ENCODE results near the gene OR6J1.
"Not testable (repeated sequence)": the region's sequence is repeated elsewhere in the genome, so short reads cannot be mapped to it uniquely, and the experiment has no call there.

DNA sequence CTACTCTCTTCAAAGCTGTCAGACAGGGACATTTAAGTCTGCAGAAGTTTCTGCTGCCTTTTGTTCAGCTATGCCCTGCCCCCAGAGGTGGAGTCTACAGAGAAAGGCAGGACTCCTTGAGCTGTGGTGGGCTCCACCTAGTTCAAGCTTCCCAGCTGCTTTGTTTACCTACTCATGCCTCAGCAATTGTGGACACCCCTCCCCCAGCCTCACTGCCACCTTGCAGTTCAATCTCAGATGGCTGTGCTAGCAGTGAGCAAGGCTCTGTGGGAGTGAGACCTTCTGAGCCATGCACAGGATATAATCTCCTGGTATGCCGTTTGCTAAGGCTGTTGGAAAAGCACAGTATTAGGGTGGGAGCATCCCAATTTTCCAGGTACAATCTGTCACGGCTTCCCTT is 33.4 kb upstream of the OR6J1 start:
- TF ChIP-seq, protein P1, sequence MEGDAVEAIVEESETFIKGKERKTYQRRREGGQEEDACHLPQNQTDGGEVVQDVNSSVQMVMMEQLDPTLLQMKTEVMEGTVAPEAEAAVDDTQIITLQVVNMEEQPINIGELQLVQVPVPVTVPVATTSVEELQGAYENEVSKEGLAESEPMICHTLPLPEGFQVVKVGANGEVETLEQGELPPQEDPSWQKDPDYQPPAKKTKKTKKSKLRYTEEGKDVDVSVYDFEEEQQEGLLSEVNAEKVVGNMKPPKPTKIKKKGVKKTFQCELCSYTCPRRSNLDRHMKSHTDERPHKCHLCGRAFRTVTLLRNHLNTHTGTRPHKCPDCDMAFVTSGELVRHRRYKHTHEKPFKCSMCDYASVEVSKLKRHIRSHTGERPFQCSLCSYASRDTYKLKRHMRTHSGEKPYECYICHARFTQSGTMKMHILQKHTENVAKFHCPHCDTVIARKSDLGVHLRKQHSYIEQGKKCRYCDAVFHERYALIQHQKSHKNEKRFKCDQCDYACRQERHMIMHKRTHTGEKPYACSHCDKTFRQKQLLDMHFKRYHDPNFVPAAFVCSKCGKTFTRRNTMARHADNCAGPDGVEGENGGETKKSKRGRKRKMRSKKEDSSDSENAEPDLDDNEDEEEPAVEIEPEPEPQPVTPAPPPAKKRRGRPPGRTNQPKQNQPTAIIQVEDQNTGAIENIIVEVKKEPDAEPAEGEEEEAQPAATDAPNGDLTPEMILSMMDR (IDR thresholded peaks at IDR 0.05; ENCODE audit: insufficient read depth, low read length) = not testable (repeated sequence)
- not testable (repeated sequence) for TF ChIP-seq POLR2AphosphoS5, GABPA (IDR thresholded peaks at IDR 0.05; ENCODE audit: low read depth)
- TF ChIP-seq, protein P2, sequence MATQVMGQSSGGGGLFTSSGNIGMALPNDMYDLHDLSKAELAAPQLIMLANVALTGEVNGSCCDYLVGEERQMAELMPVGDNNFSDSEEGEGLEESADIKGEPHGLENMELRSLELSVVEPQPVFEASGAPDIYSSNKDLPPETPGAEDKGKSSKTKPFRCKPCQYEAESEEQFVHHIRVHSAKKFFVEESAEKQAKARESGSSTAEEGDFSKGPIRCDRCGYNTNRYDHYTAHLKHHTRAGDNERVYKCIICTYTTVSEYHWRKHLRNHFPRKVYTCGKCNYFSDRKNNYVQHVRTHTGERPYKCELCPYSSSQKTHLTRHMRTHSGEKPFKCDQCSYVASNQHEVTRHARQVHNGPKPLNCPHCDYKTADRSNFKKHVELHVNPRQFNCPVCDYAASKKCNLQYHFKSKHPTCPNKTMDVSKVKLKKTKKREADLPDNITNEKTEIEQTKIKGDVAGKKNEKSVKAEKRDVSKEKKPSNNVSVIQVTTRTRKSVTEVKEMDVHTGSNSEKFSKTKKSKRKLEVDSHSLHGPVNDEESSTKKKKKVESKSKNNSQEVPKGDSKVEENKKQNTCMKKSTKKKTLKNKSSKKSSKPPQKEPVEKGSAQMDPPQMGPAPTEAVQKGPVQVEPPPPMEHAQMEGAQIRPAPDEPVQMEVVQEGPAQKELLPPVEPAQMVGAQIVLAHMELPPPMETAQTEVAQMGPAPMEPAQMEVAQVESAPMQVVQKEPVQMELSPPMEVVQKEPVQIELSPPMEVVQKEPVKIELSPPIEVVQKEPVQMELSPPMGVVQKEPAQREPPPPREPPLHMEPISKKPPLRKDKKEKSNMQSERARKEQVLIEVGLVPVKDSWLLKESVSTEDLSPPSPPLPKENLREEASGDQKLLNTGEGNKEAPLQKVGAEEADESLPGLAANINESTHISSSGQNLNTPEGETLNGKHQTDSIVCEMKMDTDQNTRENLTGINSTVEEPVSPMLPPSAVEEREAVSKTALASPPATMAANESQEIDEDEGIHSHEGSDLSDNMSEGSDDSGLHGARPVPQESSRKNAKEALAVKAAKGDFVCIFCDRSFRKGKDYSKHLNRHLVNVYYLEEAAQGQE (IDR thresholded peaks at IDR 0.05; ENCODE audit: insufficient replicate concordance, low read depth) = not testable (repeated sequence)

Measured in HL-60 (cell line).